ENCODE data around the gene ZNF280D.

ZNF280D gene

GRCh38 chr15:56654216-56654615, 79.1 kb downstream of the ZNF280D start:
- Histone ChIP-seq H3K36me3 (peaks cover 13% of the 10 kb centered on the region), H3K27ac (no peak overlapping the region), H3K4me1 (ENCODE audit: control insufficient read depth in 1 of 2, insufficient read depth in 1 of 2, low read depth in 1 of 2, low read length in 1 of 2) (no peaks in the 10 kb centered on the region), H3K9me3 (no peaks in the 10 kb centered on the region), H3K4me3 (ENCODE audit: low read depth in 1 of 2, low read length in 1 of 2) (no peak overlapping the region), H3K27me3 (no peaks in the 10 kb centered on the region)
- TF ChIP-seq CTCF (IDR thresholded peaks at IDR 0.05), result no peak

- no peak overlapping the region for H3K4me3 ChIP-seq (ENCODE audit: low read depth in 1 of 2, low read length in 1 of 2)
- no peaks in the 10 kb centered on the region for H3K9me3 ChIP-seq
- H3K36me3 ChIP-seq, result peaks cover 13% of the 10 kb centered on the region
- H3K27ac ChIP-seq, result no peak overlapping the region
- no peaks in the 10 kb centered on the region for H3K27me3 ChIP-seq
- no peaks in the 10 kb centered on the region for H3K4me1 ChIP-seq (ENCODE audit: control insufficient read depth in 1 of 2, insufficient read depth in 1 of 2, low read depth in 1 of 2, low read length in 1 of 2)
- TF ChIP-seq CTCF (IDR thresholded peaks at IDR 0.05), result no peak
These were observed 79.5 kb downstream of the ZNF280D start for GRCh38 chr15:56653787-56654186.

- Histone ChIP-seq H3K27ac (no peak overlapping the region), H3K4me3 (ENCODE audit: low read depth in 1 of 2, low read length in 1 of 2) (no peak overlapping the region), H3K9me3 (no peaks in the 10 kb centered on the region), H3K36me3 (peaks cover 11% of the 10 kb centered on the region), H3K27me3 (no peaks in the 10 kb centered on the region), H3K4me1 (ENCODE audit: control insufficient read depth in 1 of 2, insufficient read depth in 1 of 2, low read depth in 1 of 2, low read length in 1 of 2) (peaks cover 0 to 3% of the 10 kb centered on the region in 2 experiments)
- TF ChIP-seq CTCF (IDR thresholded peaks at IDR 0.05), result no peak
These were observed 80.2 kb downstream of the ZNF280D start for GRCh38 chr15:56653107-56653506.

GRCh38 chr15:56648311-56648710, 85.0 kb downstream of the ZNF280D start:
- no peaks in the 10 kb centered on the region for H3K27me3 ChIP-seq
- no peak overlapping the region for H3K27ac ChIP-seq
- no peak for TF ChIP-seq CTCF (IDR thresholded peaks at IDR 0.05)
- H3K4me3 ChIP-seq (ENCODE audit: low read depth in 1 of 2, low read length in 1 of 2), result no peak overlapping the region
- no peaks in the 10 kb centered on the region for H3K9me3 ChIP-seq
- peaks cover 0 to 4% of the 10 kb centered on the region in 2 experiments for H3K4me1 ChIP-seq (ENCODE audit: control insufficient read depth in 1 of 2, insufficient read depth in 1 of 2, low read depth in 1 of 2, low read length in 1 of 2)
- peaks cover 15% of the 10 kb centered on the region for H3K36me3 ChIP-seq

GRCh38 chr15:56640549-56640948, 92.8 kb downstream of the ZNF280D start:
- Histone ChIP-seq H3K4me1 (ENCODE audit: control insufficient read depth in 1 of 2, insufficient read depth in 1 of 2, low read depth in 1 of 2, low read length in 1 of 2) (peaks cover 17 to 28% of the 10 kb centered on the region in 2 experiments), H3K9me3 (no peaks in the 10 kb centered on the region), H3K36me3 (peaks cover 4% of the 10 kb centered on the region), H3K4me3 (ENCODE audit: low read depth in 1 of 2, low read length in 1 of 2) (no peak overlapping the region), H3K27me3 (no peaks in the 10 kb centered on the region), H3K27ac (no peak overlapping the region)
- TF ChIP-seq CTCF (IDR thresholded peaks at IDR 0.05), result no peak

- Histone ChIP-seq H3K4me1 (ENCODE audit: control insufficient read depth in 1 of 2, insufficient read depth in 1 of 2, low read depth in 1 of 2, low read length in 1 of 2) (peaks cover 21 to 32% of the 10 kb centered on the region in 2 experiments), H3K27ac (no peak overlapping the region), H3K36me3 (peaks cover under 1% of the 10 kb centered on the region), H3K4me3 (ENCODE audit: low read depth in 1 of 2, low read length in 1 of 2) (no peak overlapping the region), H3K27me3 (no peaks in the 10 kb centered on the region), H3K9me3 (no peaks in the 10 kb centered on the region)
- no peak for TF ChIP-seq CTCF (IDR thresholded peaks at IDR 0.05)
These were observed 93.2 kb downstream of the ZNF280D start for GRCh38 chr15:56640127-56640526.
